ENCODE measurements around the gene REG3G. TPM values are rescaled to one million over a fixed set of nuclear protein-coding genes. Genes with fewer than 3 reads are reported as not detected.

REG3G gene
- total and polyA plus RNA-seq, 10 of the 15 experiments (the other 5 are each of a cell fraction or from before 2014, with no cell fraction given) = 0.33 TPM; not detected in 9

- TF ChIP-seq POU2F2 (IDR thresholded peaks at IDR 0.05; ENCODE audit: borderline replicate concordance, low read depth, low read length) = no peak
- no peak for TF ChIP-seq SMC3 (IDR thresholded peaks at IDR 0.05; ENCODE audit: borderline replicate concordance, low read length)
Observed at GRCh38 chr2:79001285-79001684, 24.2 kb upstream of the REG3G start (continued).

DNA sequence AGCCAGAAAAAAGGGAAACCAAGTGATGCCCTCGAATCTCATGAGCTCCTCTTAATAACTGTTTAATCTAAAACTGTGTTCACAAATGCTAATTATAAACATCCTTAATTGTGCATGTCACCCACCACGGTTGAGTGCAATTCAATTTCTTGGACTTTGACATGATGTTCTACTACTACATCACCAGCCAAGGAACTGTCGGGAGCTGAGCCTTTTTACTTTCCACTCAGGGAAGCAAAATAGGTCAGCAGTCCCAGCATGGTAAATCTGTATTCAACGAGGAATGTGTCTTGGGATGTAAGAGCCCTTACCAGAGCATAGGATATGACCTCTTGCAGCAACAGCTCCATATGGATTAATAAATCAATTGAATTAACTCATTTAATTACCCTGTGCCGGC, 20.8 kb upstream of the REG3G start:
- H3K9me3 ChIP-seq (replicated peaks; ENCODE audit: control insufficient read depth, insufficient read depth, low read length) = no peaks in the 10 kb centered on the region
- H3K9ac ChIP-seq (ENCODE audit: control insufficient read depth, insufficient read depth, low read length) = no peak overlapping the region
- H3K4me1 ChIP-seq (ENCODE audit: control insufficient read depth, insufficient read depth, low read length) = no peaks in the 10 kb centered on the region
- in situ Hi-C loops (cut with MboI) = no loop called here
- H3K27ac ChIP-seq (ENCODE audit: control insufficient read depth, insufficient read depth) = no peak overlapping the region
- no peak for FAIRE-seq
- WGBS (ENCODE audit: insufficient coverage, insufficient replicate concordance, low lambda C conversion rate, missing lambda C conversion rate) = 21% methylated on average over 5 of the region's 5 CpGs
- H3K27me3 ChIP-seq (replicated peaks in 1 of 2; ENCODE audit: control insufficient read depth in 2 of 2, insufficient read depth in 2 of 2, low read length in 1 of 2) = no peaks in the 10 kb centered on the region; a peak in 1 of 4 replicates
- RAD21 ChIA-PET (ENCODE audit: unreplicated experiment) = no interaction called here
- SMC1A ChIA-PET (ENCODE audit: uncharacterized antibody, unreplicated experiment) = interaction anchor here (1.1 kb wide), 1 partner anchor 10 kb away, joined by 3 read pairs; no protein-coding TSS in a partner anchor
- H4K20me1 ChIP-seq (ENCODE audit: control insufficient read depth, insufficient read depth) = no peaks in the 10 kb centered on the region
- H3K4me2 ChIP-seq (ENCODE audit: control insufficient read depth, insufficient read depth) = no peak overlapping the region
- POLR2A ChIA-PET = no interaction called here
- no peaks in the 10 kb centered on the region for H3K79me2 ChIP-seq (ENCODE audit: control insufficient read depth, insufficient read depth, low read length)
- intact Hi-C loops (cut with micrococcal nuclease; ENCODE audit: unreplicated experiment) = no loop called here
- no peaks in the 10 kb centered on the region for H3K36me3 ChIP-seq (ENCODE audit: control insufficient read depth in 2 of 2, insufficient read depth in 2 of 2, low read length in 1 of 2)
- no peak overlapping the region for H3K4me3 ChIP-seq
- no TSS peak for BruUV-seq (replicated peaks)
- TF ChIP-seq RELA (IDR thresholded peaks at IDR 0.05; ENCODE audit: borderline replicate concordance, partially characterized antibody) (no peak), TCF7 (IDR thresholded peaks at IDR 0.05; ENCODE audit: borderline replicate concordance) (no peak), YBX1 (IDR thresholded peaks at IDR 0.05) (no peak), ASH2L (IDR thresholded peaks at IDR 0.05; ENCODE audit: borderline replicate concordance, low read depth) (no peak), SREBF2 (IDR thresholded peaks at IDR 0.05; ENCODE audit: low read length) (no peak), CUX1 (IDR thresholded peaks at IDR 0.05; ENCODE audit: insufficient replicate concordance, low read depth, low read length) (no peak)
- no peak for ATAC-seq
- H2AFZ ChIP-seq (ENCODE audit: control insufficient read depth, low read depth, low read length) = no peak overlapping the region
- no peak for DNase-seq (ENCODE audit: low read depth, low spot score)
- CTCF ChIA-PET = interaction anchor here (1.0 kb wide), 1 partner anchor 11 kb away, joined by 3 read pairs; no protein-coding TSS in a partner anchor
